Naive thymus-derived CD8-positive, alpha-beta T cell (primary cell): Measurements from ENCODE around the gene NEDD8. TPM values are rescaled to one million over a fixed set of nuclear protein-coding genes. Genes with fewer than 3 reads are reported as not detected.

Experiments used
- ATAC-seq, 2 donors: fragments of 150-1000 bp; cut with Tn5 transposase in 1 of 2; sonication (Bioruptor Pico), chemical (Tn5 transposase) in 1 of 2; 1 replicate in 1 of 2; 2 replicates in 1 of 2; pipeline ENCODE4 v1.10.0; 2021; ENCODE audit warnings: mild to moderate bottlenecking in 2 of 2, moderate library complexity in 2 of 2
- POLR2A ChIA-PET: fragments of 350-600 bp; sonication (Branson Sonifier 250); formaldehyde crosslinking; loops from one replicate; lab custom pipeline; 2021; ENCODE audit warnings: antibody characterized with exemption; lab: Charles Lee
- DNase-seq, 10 donors: peaks; one replicate each; pipeline versions ENCODE4 v3.0.0 to v3.0.0-alpha.2; 2020 to 2022
- H3K27ac Mint-ChIP-seq, 10 donors: one replicate each; pipeline ENCODE4 v1.8.0; 2020 to 2022; ENCODE audit warnings: mild to moderate bottlenecking in 10 of 10, mixed read lengths in 10 of 10, moderate library complexity in 4 of 10, inconsistent platforms in 1 of 10
- H3K27me3 Mint-ChIP-seq, 5 donors: one replicate each; pipeline ENCODE4 v1.8.0; 2021 to 2022; ENCODE audit warnings: mixed read lengths in 5 of 5
- H3K36me3 Mint-ChIP-seq, 3 donors: one replicate each; pipeline ENCODE4 v1.8.0; 2020 to 2022; ENCODE audit warnings: mixed read lengths in 3 of 3, mild to moderate bottlenecking in 2 of 3, inconsistent platforms in 1 of 3
- H3K4me1 Mint-ChIP-seq, 4 donors: one replicate each; pipeline ENCODE4 v1.8.0; 2021 to 2022; ENCODE audit warnings: mixed read lengths in 4 of 4
- H3K4me3 Mint-ChIP-seq, 10 donors: one replicate each; pipeline ENCODE4 v1.8.0; 2020 to 2022; ENCODE audit warnings: mild to moderate bottlenecking in 10 of 10, mixed read lengths in 10 of 10, moderate library complexity in 6 of 10, inconsistent platforms in 1 of 10
- H3K9me3 Mint-ChIP-seq, 9 donors: one replicate each; pipeline ENCODE4 v1.8.0; 2020 to 2022; ENCODE audit warnings: mixed read lengths in 9 of 9, mild to moderate bottlenecking in 3 of 9, inconsistent platforms in 1 of 9, moderate library complexity in 1 of 9
- polyA plus RNA-seq, 3 donors: library from polyadenylated mRNA; unstranded; fragments of 300-500 nt; fragmentation: Illumina TruSeq; gene quantifications; one replicate each; pipeline ENCODE4 v1.2.3, GENCODE V29; 2021
- total RNA-seq, 8 experiments: library from RNA in 2 of 8; stranded (reverse) in 2 of 8; gene quantifications; one replicate each; pipeline ENCODE4 v1.2.3 and lab custom pipeline; 2021 to 2026

The NEDD8 gene
- total and polyA plus RNA-seq, 5 experiments from 2014 or later: 96.8 to 320 (median 302) TPM

DNA sequence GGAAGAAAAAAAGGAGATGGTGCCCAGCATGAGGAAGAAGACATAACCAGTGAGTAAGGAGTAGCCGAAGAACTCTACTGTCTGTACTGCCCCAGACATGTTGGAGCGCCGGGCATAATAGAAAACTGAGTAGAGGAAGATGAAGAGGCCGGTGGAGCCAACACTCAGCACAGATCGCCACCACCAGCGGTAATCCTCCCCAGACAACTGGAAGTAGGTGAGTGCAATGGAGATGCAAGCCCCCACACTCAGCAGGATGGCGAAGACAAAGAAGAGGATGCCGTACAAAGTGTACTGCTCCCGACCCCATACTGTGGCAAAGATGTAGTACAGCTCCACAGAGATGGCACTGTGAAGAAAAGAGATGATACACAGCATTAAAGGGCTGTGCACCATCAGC is 42.7 kb downstream of the NEDD8 start:
- Mint-ChIP-seq H3K27me3 (peaks cover 0 to 2% (median 0%) of the 10 kb centered on the region in 5 donors), H3K9me3 (no peaks in the 10 kb centered on the region), H3K27ac (peak overlapping the region; percentile 83 to 97 (median 94)), H3K36me3 (peaks cover 0 to 30% (median 10%) of the 10 kb centered on the region in 3 donors), H3K4me1 (peaks cover 17 to 67% (median 51%) of the 10 kb centered on the region in 4 donors), H3K4me3 (peak overlapping the region in 1 of 10 donors; percentile 38)
- no peak for ATAC-seq
- POLR2A ChIA-PET: interaction anchor here (0.9 to 4.8 kb wide), 15 partner anchors 9 to 109 kb away, joined by 3 to 36 read pairs (median 7); partner anchors contain the start of genes CHMP4A, DCAF11, EMC9 and IRF9
- no peak for DNase-seq

DNA sequence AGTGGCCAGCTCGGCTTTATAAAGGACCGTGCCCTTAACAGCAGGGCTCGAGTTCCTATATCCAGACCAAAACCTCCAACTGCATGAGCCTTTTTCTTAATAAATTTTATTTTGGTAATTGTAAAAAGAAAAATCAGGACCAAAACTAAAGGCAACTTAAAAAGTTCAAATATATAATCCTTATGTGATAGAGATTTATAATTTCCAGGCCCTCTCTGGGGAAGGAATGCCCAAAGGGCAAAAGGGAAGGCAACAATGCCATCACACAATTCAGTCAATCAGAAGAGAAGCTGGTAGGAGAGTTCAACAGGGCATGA is 43.1 kb downstream of the NEDD8 start:
- peak overlapping the region; percentile 83 to 97 (median 94) for H3K27ac Mint-ChIP-seq
- peaks cover 0 to 2% (median 0%) of the 10 kb centered on the region in 5 donors for H3K27me3 Mint-ChIP-seq
- peaks cover 0 to 31% (median 10%) of the 10 kb centered on the region in 3 donors for H3K36me3 Mint-ChIP-seq
- H3K9me3 Mint-ChIP-seq: no peaks in the 10 kb centered on the region
- ATAC-seq: no peak
- no peak for DNase-seq
- H3K4me3 Mint-ChIP-seq: peak overlapping the region; percentile 80 to 95 (median 90)
- POLR2A ChIA-PET: interaction anchor here (0.6 to 4.8 kb wide), 22 partner anchors 9 to 1170 kb away, joined by 3 to 36 read pairs (median 5); partner anchors contain the start of genes CARMIL3, CBLN3, CHMP4A and DCAF11
- H3K4me1 Mint-ChIP-seq: peaks cover 16 to 63% (median 47%) of the 10 kb centered on the region in 4 donors

DNA sequence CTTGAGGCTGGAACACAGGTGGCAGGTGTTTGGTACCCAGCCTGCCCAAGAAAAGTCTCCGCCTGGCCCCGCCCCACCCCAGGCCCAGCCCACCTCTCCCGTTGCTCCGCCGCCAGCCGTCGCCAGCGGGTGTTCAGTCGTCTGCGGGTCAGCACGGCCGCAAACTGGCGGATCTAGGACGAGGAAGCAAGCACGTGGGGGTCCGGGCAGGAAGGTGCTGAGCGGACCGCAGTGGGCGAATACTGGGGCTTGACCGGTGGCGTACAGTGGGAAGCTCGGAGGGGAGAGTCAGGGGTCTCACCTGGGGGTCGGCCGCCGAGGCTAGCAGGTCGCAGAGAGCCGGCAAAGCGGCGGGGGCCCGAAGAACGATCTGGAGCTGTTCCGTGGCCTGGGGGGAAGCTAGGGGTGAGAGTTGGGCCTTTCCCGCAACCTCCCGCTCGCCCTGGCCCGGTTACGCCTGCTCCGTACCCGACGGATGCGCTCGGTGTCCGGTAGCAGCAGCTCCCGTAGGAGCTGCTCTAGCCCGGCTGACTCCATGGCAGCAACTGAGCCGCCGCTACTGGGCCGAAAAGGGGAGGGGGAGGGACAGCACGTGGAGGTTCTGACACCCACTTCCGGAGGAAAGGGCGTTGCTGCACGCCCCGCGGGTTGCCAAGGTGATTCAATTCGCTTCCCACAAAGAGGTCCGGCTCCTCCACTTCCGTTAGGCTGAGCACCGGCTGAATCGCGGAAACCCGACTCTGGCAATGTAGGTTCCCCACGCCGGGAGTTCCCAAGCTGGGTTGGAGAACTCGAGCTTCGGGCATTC is 43.7 kb downstream of the NEDD8 start, which contains the start of gene IPO4:
TSS of gene IPO4 (minus strand) at position 566 of the 808 bp plus-strand sequence. CDS start at position 537, 29 bp downstream.
- Mint-ChIP-seq H3K9me3 (no peaks in the 10 kb centered on the region), H3K27ac (peak within 1 kb of the TSS; percentile 83 to 97 (median 94)), H3K27me3 (peaks cover 0 to 2% (median 0%) of the 10 kb centered on the region in 5 donors), H3K36me3 (peaks cover 0 to 37% (median 10%) of the 10 kb centered on the region in 3 donors), H3K4me1 (peaks cover 14 to 61% (median 44%) of the 10 kb centered on the region in 4 donors), H3K4me3 (peak within 1 kb of the TSS; percentile 80 to 95 (median 90))
- ATAC-seq: peak; percentile 90 to 97
- POLR2A ChIA-PET: interaction anchor here (0.5 to 4.8 kb wide), 24 partner anchors 8 to 1169 kb away, joined by 3 to 36 read pairs (median 4); partner anchors contain the start of genes CARMIL3, CBLN3, CHMP4A and DCAF11
- DNase-seq: peak; percentile 85 to 98 (median 94)

GRCh38 chr14:24187539-24187915 is 44.6 kb downstream of the NEDD8 start:
- Mint-ChIP-seq H3K27me3 (peaks cover 0 to 2% (median 0%) of the 10 kb centered on the region in 5 donors), H3K27ac (peak overlapping the region in 9 of 10 donors; percentile 83 to 97 (median 94)), H3K36me3 (peaks cover 0 to 38% (median 7%) of the 10 kb centered on the region in 3 donors), H3K4me1 (peaks cover 14 to 52% (median 38%) of the 10 kb centered on the region in 4 donors), H3K4me3 (peak overlapping the region; percentile 80 to 95 (median 90)), H3K9me3 (no peaks in the 10 kb centered on the region)
- no peak for ATAC-seq
- POLR2A ChIA-PET: interaction anchor here (1.1 to 4.8 kb wide), 8 partner anchors 8 to 113 kb away, joined by 3 to 27 read pairs (median 10); partner anchors contain the start of genes CHMP4A, DHRS1, IRF9 and NOP9
- DNase-seq: no peak

- Mint-ChIP-seq H3K9me3 (no peaks in the 10 kb centered on the region), H3K4me1 (peaks cover 12 to 47% (median 33%) of the 10 kb centered on the region in 4 donors), H3K4me3 (peak overlapping the region; percentile 40 to 94 (median 76)), H3K27ac (peak overlapping the region in 8 of 10 donors; percentile 34 to 91 (median 69)), H3K27me3 (peaks cover 0 to 2% (median 0%) of the 10 kb centered on the region in 5 donors), H3K36me3 (peaks cover 0 to 38% (median 6%) of the 10 kb centered on the region in 3 donors)
- no peak for DNase-seq
- POLR2A ChIA-PET: interaction anchor here (0.8 to 4.8 kb wide), 9 partner anchors 9 to 255 kb away, joined by 3 to 27 read pairs (median 9); partner anchors contain the start of genes CHMP4A, DHRS1, IRF9 and NOP9
- ATAC-seq: no peak
These were observed 45.2 kb downstream of the NEDD8 start for GRCh38 chr14:24186831-24187538.

GRCh38 chr14:24185741-24186140 is 46.4 kb downstream of the NEDD8 start:
- Mint-ChIP-seq H3K4me1 (peaks cover 13 to 39% (median 30%) of the 10 kb centered on the region in 4 donors), H3K27ac (peak overlapping the region in 2 of 10 donors; percentile 3 to 69), H3K27me3 (peaks cover 0 to 2% (median 0%) of the 10 kb centered on the region in 5 donors), H3K4me3 (peak overlapping the region in 1 of 10 donors; percentile 62), H3K9me3 (no peaks in the 10 kb centered on the region), H3K36me3 (peaks cover 0 to 36% (median 6%) of the 10 kb centered on the region in 3 donors)
- POLR2A ChIA-PET: interaction anchor here (0.8 to 4.8 kb wide), 8 partner anchors 10 to 85 kb away, joined by 3 to 18 read pairs (median 6); partner anchors contain the start of genes CHMP4A, DCAF11, IRF9 and RABGGTA
- DNase-seq (no peak), ATAC-seq (no peak)

DNA sequence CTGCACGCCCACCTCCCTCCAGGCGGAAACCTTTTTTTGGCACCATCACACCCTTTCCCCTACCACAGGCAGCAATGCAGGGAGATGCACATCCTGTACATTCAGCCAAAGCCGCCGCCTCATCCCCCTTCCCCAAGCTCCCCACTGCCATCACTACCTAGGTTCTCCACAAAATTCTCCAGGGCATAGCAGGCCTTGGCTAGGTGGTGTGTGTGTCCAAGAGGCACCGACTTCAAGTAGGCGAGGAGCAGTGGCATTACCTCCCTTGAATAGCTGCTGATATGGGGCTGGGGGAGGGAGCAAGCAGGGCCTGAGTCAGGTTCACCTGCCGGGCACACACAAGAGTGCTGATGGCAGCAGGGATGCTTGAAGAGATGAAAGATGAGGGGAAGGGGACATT is 47.1 kb downstream of the NEDD8 start:
- peak overlapping the region in 2 of 10 donors; percentile 11 to 31 for H3K27ac Mint-ChIP-seq
- ATAC-seq (no peak), DNase-seq (no peak)
- H3K4me3 Mint-ChIP-seq: no peak overlapping the region
- H3K27me3 Mint-ChIP-seq: peaks cover 0 to 2% (median 0%) of the 10 kb centered on the region in 5 donors
- peaks cover 13 to 34% (median 29%) of the 10 kb centered on the region in 4 donors for H3K4me1 Mint-ChIP-seq
- no peaks in the 10 kb centered on the region for H3K9me3 Mint-ChIP-seq
- POLR2A ChIA-PET: interaction anchor here (1.2 to 2.9 kb wide), 5 partner anchors 10 to 86 kb away, joined by 3 to 12 read pairs (median 6); partner anchors contain the start of genes CHMP4A, DCAF11, IRF9 and RABGGTA
- peaks cover 0 to 42% (median 3%) of the 10 kb centered on the region in 3 donors for H3K36me3 Mint-ChIP-seq

DNA sequence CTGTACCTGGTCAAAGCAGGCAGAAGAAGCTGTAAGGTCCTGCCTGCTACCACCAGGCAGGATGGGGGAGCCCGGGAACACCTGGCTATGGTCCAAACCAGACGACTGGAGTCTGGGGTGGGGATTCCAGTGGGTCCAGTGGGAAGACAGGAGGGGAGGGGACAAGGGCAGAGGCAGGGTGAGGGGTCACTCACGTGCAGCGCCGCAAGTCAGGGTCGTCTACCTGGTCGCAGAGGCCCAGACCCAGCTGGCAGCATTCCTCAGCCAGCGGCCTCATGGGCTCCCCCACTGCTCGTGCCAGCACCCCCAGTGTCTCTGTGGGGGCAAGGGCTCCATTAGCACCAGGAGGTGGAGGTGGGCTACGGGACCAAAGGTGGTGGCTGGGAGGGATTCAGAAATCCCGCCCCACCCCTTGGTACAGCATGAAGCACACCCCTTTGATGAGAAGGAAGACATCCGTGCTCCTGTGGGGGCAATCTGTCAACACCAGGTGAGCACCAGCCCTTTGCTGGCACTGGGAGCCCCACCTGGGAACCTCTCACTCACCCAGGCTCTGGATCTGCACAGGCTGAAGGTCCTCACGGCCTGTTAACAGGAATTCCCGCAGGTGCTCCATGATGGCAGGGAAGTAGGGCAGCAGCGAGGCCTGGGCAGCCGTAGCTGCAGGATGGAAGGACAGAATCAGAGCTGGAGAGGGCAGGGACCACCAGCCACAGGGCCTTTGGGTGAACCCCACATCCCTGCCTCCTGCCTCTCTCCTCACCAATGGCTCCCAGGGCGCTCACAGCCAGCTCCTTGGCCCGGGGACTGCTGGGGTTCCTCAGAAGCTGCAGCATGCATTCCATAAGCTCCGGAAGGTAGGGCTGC is 47.8 kb downstream of the NEDD8 start:
- no peak for ATAC-seq
- Mint-ChIP-seq H3K9me3 (no peaks in the 10 kb centered on the region), H3K4me3 (no peak overlapping the region), H3K27me3 (peaks cover 0 to 2% (median 0%) of the 10 kb centered on the region in 5 donors), H3K4me1 (peaks cover 13 to 28% (median 24%) of the 10 kb centered on the region in 4 donors), H3K36me3 (peaks cover 0 to 48% (median 3%) of the 10 kb centered on the region in 3 donors), H3K27ac (no peak overlapping the region)
- DNase-seq: no peak
- POLR2A ChIA-PET: interaction anchor here (1.2 to 1.7 kb wide), 4 partner anchors 11 to 70 kb away, joined by 3 to 7 read pairs (median 6); partner anchors contain the start of genes DCAF11, REC8 and TM9SF1

DNA sequence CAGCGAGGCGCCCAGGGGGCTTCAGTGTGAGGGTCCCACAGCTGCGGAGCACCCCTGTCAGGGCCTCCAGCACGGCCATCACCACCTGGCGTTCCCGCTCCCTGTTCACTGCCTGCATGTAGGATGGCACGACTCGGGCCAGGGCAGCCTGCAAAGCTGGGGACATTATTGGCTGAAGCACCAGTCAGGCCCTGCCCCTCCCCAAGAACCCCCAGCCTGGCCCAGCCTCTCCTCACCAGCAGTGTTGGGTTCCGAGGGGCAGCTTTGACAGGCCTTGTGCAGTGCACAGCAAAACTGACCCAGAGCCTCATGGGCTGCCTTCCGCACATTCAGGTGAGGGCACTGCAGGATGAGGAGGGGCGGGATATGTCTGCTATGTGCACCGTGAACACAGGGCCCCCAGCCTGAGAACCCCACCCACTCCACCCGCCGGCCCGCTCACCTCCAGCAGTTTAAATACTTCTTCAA is 49.1 kb downstream of the NEDD8 start:
- Mint-ChIP-seq H3K4me3 (no peak overlapping the region), H3K27me3 (no peaks in the 10 kb centered on the region), H3K9me3 (no peaks in the 10 kb centered on the region), H3K27ac (peak overlapping the region in 4 of 10 donors; percentile 46 to 78 (median 60)), H3K4me1 (peaks cover 12 to 19% (median 15%) of the 10 kb centered on the region in 4 donors), H3K36me3 (peaks cover 0 to 59% (median 6%) of the 10 kb centered on the region in 3 donors)
- DNase-seq (no peak), ATAC-seq (no peak)
- POLR2A ChIA-PET: interaction anchor here (1.1 to 1.5 kb wide), 4 partner anchors 11 to 37 kb away, joined by 3 to 6 read pairs (median 4); partner anchors contain the start of genes PSME2 and REC8

- ATAC-seq (no peak), DNase-seq (no peak)
- H3K4me1 Mint-ChIP-seq: peaks cover 5 to 12% (median 10%) of the 10 kb centered on the region in 4 donors
- H3K27ac Mint-ChIP-seq: peak overlapping the region in 7 of 10 donors; percentile 8 to 65 (median 51)
- POLR2A ChIA-PET: interaction anchor here (1.1 to 1.5 kb wide), 3 partner anchors 10 to 36 kb away, joined by 3 to 6 read pairs (median 3); partner anchors contain the start of genes PSME2 and REC8
- peaks cover 0 to 59% (median 6%) of the 10 kb centered on the region in 3 donors for H3K36me3 Mint-ChIP-seq
- H3K9me3 Mint-ChIP-seq: no peaks in the 10 kb centered on the region
- H3K4me3 Mint-ChIP-seq: no peak overlapping the region
- H3K27me3 Mint-ChIP-seq: no peaks in the 10 kb centered on the region
These were observed 49.9 kb downstream of the NEDD8 start for GRCh38 chr14:24182110-24182882.
